ENCODE results near the gene PRSS33.

PRSS33 gene

DNA sequence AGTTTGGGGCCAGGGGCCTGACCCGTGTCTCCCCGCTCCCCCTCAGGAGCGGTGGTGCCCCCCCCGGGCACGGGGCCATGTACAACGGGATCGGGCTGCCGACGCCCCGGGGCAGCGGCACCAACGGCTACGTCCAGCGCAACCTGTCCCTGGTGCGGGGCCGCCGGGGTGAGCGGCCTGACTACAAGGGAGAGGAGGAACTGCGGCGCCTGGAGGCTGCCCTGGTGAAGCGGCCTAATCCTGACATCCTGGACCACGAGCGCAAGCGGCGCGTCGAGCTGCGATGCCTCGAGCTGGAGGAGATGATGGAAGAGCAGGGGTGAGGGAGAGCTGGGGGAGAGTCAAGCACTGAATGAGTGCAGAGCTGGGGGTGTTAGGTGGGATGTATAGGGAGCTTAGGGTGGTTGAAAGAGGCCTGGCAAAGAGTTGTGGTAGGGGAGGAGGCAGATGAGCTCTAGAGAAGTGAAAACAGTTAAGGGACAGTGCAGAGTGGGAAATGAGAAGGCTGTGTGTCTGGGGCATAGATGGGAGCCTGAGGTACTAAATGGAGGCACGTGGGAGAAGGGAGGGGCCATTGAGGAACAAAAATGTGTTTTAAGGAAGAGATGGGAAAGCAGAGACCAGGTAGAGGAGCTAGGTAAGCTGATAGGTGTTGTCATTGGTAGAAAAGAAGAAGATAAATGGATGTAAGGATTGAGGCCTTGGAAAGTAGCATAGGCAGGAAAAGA is 30.9 kb downstream of the PRSS33 start:
- Histone ChIP-seq H3K4me2 (ENCODE audit: low read depth, low read length, poor library complexity, severe bottlenecking) (no peak overlapping the region), H3K27me3 (ENCODE audit: low read length) (no peaks in the 10 kb centered on the region), H2AFZ (ENCODE audit: low read depth, low read length, severe bottlenecking) (no peak overlapping the region), H3K27ac (ENCODE audit: low read depth, low read length) (no peak overlapping the region), H3K9me3 (ENCODE audit: insufficient read depth, low read length) (no peaks in the 10 kb centered on the region), H4K20me1 (ENCODE audit: low read depth, low read length) (peaks cover 54% of the 10 kb centered on the region), H3K4me3 (ENCODE audit: insufficient read depth, low read length, poor library complexity, severe bottlenecking) (no peak overlapping the region), H3K9me2 (replicated peaks; ENCODE audit: insufficient read depth, low read length) (no peaks in the 10 kb centered on the region), H3F3A (ENCODE audit: insufficient read depth) (0 out of 2 replicates have a peak, but pooled peaks cover 7% of the 10 kb centered on the region), H3K79me2 (ENCODE audit: insufficient read depth, low read length) (peaks cover 88% of the 10 kb centered on the region), H3K36me3 (ENCODE audit: low read length) (peaks cover 64% of the 10 kb centered on the region), H3K9ac (ENCODE audit: low read length) (no peak overlapping the region)
- TF ChIP-seq EZH2phosphoT487 (conservative IDR thresholded peaks at IDR 0.05; ENCODE audit: low read length) = no peak
- TF ChIP-seq, protein P1, sequence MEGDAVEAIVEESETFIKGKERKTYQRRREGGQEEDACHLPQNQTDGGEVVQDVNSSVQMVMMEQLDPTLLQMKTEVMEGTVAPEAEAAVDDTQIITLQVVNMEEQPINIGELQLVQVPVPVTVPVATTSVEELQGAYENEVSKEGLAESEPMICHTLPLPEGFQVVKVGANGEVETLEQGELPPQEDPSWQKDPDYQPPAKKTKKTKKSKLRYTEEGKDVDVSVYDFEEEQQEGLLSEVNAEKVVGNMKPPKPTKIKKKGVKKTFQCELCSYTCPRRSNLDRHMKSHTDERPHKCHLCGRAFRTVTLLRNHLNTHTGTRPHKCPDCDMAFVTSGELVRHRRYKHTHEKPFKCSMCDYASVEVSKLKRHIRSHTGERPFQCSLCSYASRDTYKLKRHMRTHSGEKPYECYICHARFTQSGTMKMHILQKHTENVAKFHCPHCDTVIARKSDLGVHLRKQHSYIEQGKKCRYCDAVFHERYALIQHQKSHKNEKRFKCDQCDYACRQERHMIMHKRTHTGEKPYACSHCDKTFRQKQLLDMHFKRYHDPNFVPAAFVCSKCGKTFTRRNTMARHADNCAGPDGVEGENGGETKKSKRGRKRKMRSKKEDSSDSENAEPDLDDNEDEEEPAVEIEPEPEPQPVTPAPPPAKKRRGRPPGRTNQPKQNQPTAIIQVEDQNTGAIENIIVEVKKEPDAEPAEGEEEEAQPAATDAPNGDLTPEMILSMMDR (IDR thresholded peaks at IDR 0.05; ENCODE audit: insufficient read depth, low read length, poor library complexity, severe bottlenecking) = no peak

GRCh38 chr16:2755158-2755557 is 32.2 kb downstream of the PRSS33 start:
- H4K20me1 ChIP-seq (ENCODE audit: low read depth, low read length) = peaks cover 46% of the 10 kb centered on the region
- peak overlapping the region; percentile 83 for H3K4me3 ChIP-seq (ENCODE audit: insufficient read depth, low read length, poor library complexity, severe bottlenecking)
- H2AFZ ChIP-seq (ENCODE audit: low read depth, low read length, severe bottlenecking) = no peak overlapping the region
- peak overlapping the region; percentile 94 for H3K4me2 ChIP-seq (ENCODE audit: low read depth, low read length, poor library complexity, severe bottlenecking)
- no peaks in the 10 kb centered on the region for H3K9me2 ChIP-seq (replicated peaks; ENCODE audit: insufficient read depth, low read length)
- no peak for TF ChIP-seq EZH2phosphoT487 (conservative IDR thresholded peaks at IDR 0.05; ENCODE audit: low read length)
- TF ChIP-seq, protein P1 (IDR thresholded peaks at IDR 0.05; ENCODE audit: insufficient read depth, low read length, poor library complexity, severe bottlenecking) = no peak
- H3K27ac ChIP-seq (ENCODE audit: low read depth, low read length) = no peak overlapping the region
- peaks cover 51% of the 10 kb centered on the region for H3K36me3 ChIP-seq (ENCODE audit: low read length)
- H3K79me2 ChIP-seq (ENCODE audit: insufficient read depth, low read length) = peaks cover 75% of the 10 kb centered on the region
- H3F3A ChIP-seq (ENCODE audit: insufficient read depth) = no peaks in the 10 kb centered on the region
- no peaks in the 10 kb centered on the region for H3K27me3 ChIP-seq (ENCODE audit: low read length)
- peak overlapping the region; percentile 92; the same call in 1 of the 2 replicates for H3K9ac ChIP-seq (ENCODE audit: low read length)
- no peaks in the 10 kb centered on the region for H3K9me3 ChIP-seq (ENCODE audit: insufficient read depth, low read length)

GRCh38 chr16:2753733-2754020 is 33.7 kb downstream of the PRSS33 start:
- H4K20me1 ChIP-seq (ENCODE audit: low read depth, low read length) = peaks cover 39% of the 10 kb centered on the region

More at GRCh38 chr16:2753733-2754020, 33.7 kb downstream of the PRSS33 start:
- Histone ChIP-seq H3K9me2 (replicated peaks; ENCODE audit: insufficient read depth, low read length) (no peaks in the 10 kb centered on the region), H3F3A (ENCODE audit: insufficient read depth) (no peaks in the 10 kb centered on the region), H3K9ac (ENCODE audit: low read length) (peak overlapping the region; percentile 92), H3K4me2 (ENCODE audit: low read depth, low read length, poor library complexity, severe bottlenecking) (peak overlapping the region; percentile 94), H3K79me2 (ENCODE audit: insufficient read depth, low read length) (peaks cover 61% of the 10 kb centered on the region), H3K27ac (ENCODE audit: low read depth, low read length) (peak overlapping the region; percentile 98), H3K9me3 (ENCODE audit: insufficient read depth, low read length) (no peaks in the 10 kb centered on the region), H3K27me3 (ENCODE audit: low read length) (no peaks in the 10 kb centered on the region), H3K36me3 (ENCODE audit: low read length) (peaks cover 37% of the 10 kb centered on the region), H2AFZ (ENCODE audit: low read depth, low read length, severe bottlenecking) (no peak overlapping the region), H3K4me3 (ENCODE audit: insufficient read depth, low read length, poor library complexity, severe bottlenecking) (peak overlapping the region; percentile 83)
- TF ChIP-seq, protein P1 (IDR thresholded peaks at IDR 0.05; ENCODE audit: insufficient read depth, low read length, poor library complexity, severe bottlenecking) = no peak
- no peak for TF ChIP-seq EZH2phosphoT487 (conservative IDR thresholded peaks at IDR 0.05; ENCODE audit: low read length)

All from SU-DHL-6 (cell line).